Measurements from ENCODE around the gene INAVA. TPM values are rescaled to one million over a fixed set of nuclear protein-coding genes. Genes with fewer than 3 reads are reported as not detected.
A peak's percentile ranks its signal among the peaks of the same experiment; 100 is the strongest.

INAVA gene
- total and polyA plus RNA-seq, 2 donors from 2014 or later = 22.1 to 48.8 TPM

GRCh38 chr1:200866521-200866920, 28.2 kb upstream of the INAVA start:
- FAIRE-seq (no peak), DNase-seq (no peak)
- H3K36me3 ChIP-seq (ENCODE audit: control insufficient read depth in 2 of 3, insufficient read depth in 3 of 3, low read length in 3 of 3) = peaks cover 0 to 2% (median 2%) of the 10 kb centered on the region in 3 donors
- no peaks in the 10 kb centered on the region for H3K27me3 ChIP-seq (ENCODE audit: control insufficient read depth, insufficient read depth, low read length)
- H3K27ac ChIP-seq (ENCODE audit: low read depth in 2 of 2, low read length in 2 of 2) = no peak overlapping the region
- H3K9ac ChIP-seq (ENCODE audit: low read length in 3 of 3) = no peak overlapping the region
- H3K4me3 ChIP-seq (ENCODE audit: low read length in 3 of 3) = no peak overlapping the region
- H3K9me3 ChIP-seq (ENCODE audit: control insufficient read depth in 2 of 3, insufficient read depth in 1 of 3, low read length in 3 of 3) = no peaks in the 10 kb centered on the region
- intact Hi-C loops (cut with DNase I) = no loop called here
- no peaks in the 10 kb centered on the region for H3K4me1 ChIP-seq (ENCODE audit: control insufficient read depth in 2 of 3, insufficient read depth in 2 of 3, low read depth in 1 of 3, low read length in 3 of 3)
- TF ChIP-seq CTCF (IDR thresholded peaks at IDR 0.05; ENCODE audit: borderline replicate concordance, extremely low read depth, insufficient read depth) = no peak

GRCh38 chr1:200867018-200867811, 27.5 kb upstream of the INAVA start:
- Histone ChIP-seq H3K27me3 (ENCODE audit: control insufficient read depth, insufficient read depth, low read length) (peaks cover 2% of the 10 kb centered on the region), H3K4me1 (ENCODE audit: control insufficient read depth in 2 of 3, insufficient read depth in 2 of 3, low read depth in 1 of 3, low read length in 3 of 3) (no peaks in the 10 kb centered on the region), H3K36me3 (ENCODE audit: control insufficient read depth in 2 of 3, insufficient read depth in 3 of 3, low read length in 3 of 3) (peaks cover 0 to 2% (median 2%) of the 10 kb centered on the region in 3 donors), H3K9me3 (ENCODE audit: control insufficient read depth in 2 of 3, insufficient read depth in 1 of 3, low read length in 3 of 3) (no peaks in the 10 kb centered on the region), H3K9ac (ENCODE audit: low read length in 3 of 3) (no peak overlapping the region), H3K4me3 (ENCODE audit: low read length in 3 of 3) (no peak overlapping the region), H3K27ac (ENCODE audit: low read depth in 2 of 2, low read length in 2 of 2) (no peak overlapping the region)
- intact Hi-C loops (cut with DNase I) = no loop called here
- no peak for FAIRE-seq
- no peak for TF ChIP-seq CTCF (IDR thresholded peaks at IDR 0.05; ENCODE audit: borderline replicate concordance, extremely low read depth, insufficient read depth)
- peak in 3 of 5 donors; percentile 45 to 69 (median 68) for DNase-seq

GRCh38 chr1:200869376-200869752, 25.3 kb upstream of the INAVA start:
- Histone ChIP-seq H3K4me3 (ENCODE audit: low read length in 3 of 3) (no peak overlapping the region), H3K4me1 (ENCODE audit: control insufficient read depth in 2 of 3, insufficient read depth in 2 of 3, low read depth in 1 of 3, low read length in 3 of 3) (peaks cover 0 to 9% (median 0%) of the 10 kb centered on the region in 3 donors), H3K27me3 (ENCODE audit: control insufficient read depth, insufficient read depth, low read length) (peaks cover 2% of the 10 kb centered on the region), H3K9ac (ENCODE audit: low read length in 3 of 3) (no peak overlapping the region), H3K36me3 (ENCODE audit: control insufficient read depth in 2 of 3, insufficient read depth in 3 of 3, low read length in 3 of 3) (no peaks in the 10 kb centered on the region), H3K9me3 (ENCODE audit: control insufficient read depth in 2 of 3, insufficient read depth in 1 of 3, low read length in 3 of 3) (no peaks in the 10 kb centered on the region), H3K27ac (ENCODE audit: low read depth in 2 of 2, low read length in 2 of 2) (no peak overlapping the region)
- no peak for FAIRE-seq
- TF ChIP-seq CTCF (IDR thresholded peaks at IDR 0.05; ENCODE audit: borderline replicate concordance, extremely low read depth, insufficient read depth) = no peak
- no peak for DNase-seq
- intact Hi-C loops (cut with DNase I) = no loop called here

Data from kidney (tissue), 14 donors.